Immature natural killer cell (primary cell): ENCODE data around the gene RTP3. TPM values are rescaled to one million over a fixed set of nuclear protein-coding genes. Genes with fewer than 3 reads are reported as not detected.
"Not testable (repeated sequence)": the region's sequence is repeated elsewhere in the genome, so short reads cannot be mapped to it uniquely, and the experiment has no call there.

Experiments
- DNase-seq, 3 donors: peaks; one replicate each; pipeline ENCODE4 v3.0.0; 2022; ENCODE audit warnings: mixed read lengths in 1 of 3
- H3K27ac Mint-ChIP-seq, 6 donors: one replicate each; pipeline ENCODE4 v1.8.0; 2020; ENCODE audit warnings: mixed read lengths in 6 of 6, mild to moderate bottlenecking in 5 of 6, inconsistent platforms in 4 of 6, moderate library complexity in 3 of 6
- H3K27me3 Mint-ChIP-seq, 3 donors: one replicate each; pipeline ENCODE4 v1.8.0; 2020 to 2021; ENCODE audit warnings: low read depth in 3 of 3, mild to moderate bottlenecking in 3 of 3, mixed read lengths in 3 of 3, moderate library complexity in 3 of 3, inconsistent platforms in 1 of 3
- H3K36me3 Mint-ChIP-seq, 3 donors: one replicate each; pipeline ENCODE4 v1.8.0; 2020; ENCODE audit warnings: mixed read lengths in 3 of 3, inconsistent platforms in 2 of 3, mild to moderate bottlenecking in 2 of 3
- H3K4me1 Mint-ChIP-seq, 2 donors: one replicate each; pipeline ENCODE4 v1.8.0; 2020; ENCODE audit warnings: inconsistent platforms in 2 of 2, mild to moderate bottlenecking in 2 of 2, mixed read lengths in 2 of 2, moderate library complexity in 1 of 2
- H3K4me3 Mint-ChIP-seq, 5 donors: one replicate each; pipeline ENCODE4 v1.8.0; 2020; ENCODE audit warnings: mild to moderate bottlenecking in 5 of 5, mixed read lengths in 5 of 5, inconsistent platforms in 3 of 5, moderate library complexity in 3 of 5
- H3K9me3 Mint-ChIP-seq, 6 donors: one replicate each; pipeline ENCODE4 v1.8.0; 2020; ENCODE audit warnings: mild to moderate bottlenecking in 6 of 6, mixed read lengths in 6 of 6, inconsistent platforms in 4 of 6, moderate library complexity in 3 of 6
- polyA plus RNA-seq, 3 donors: library from polyadenylated mRNA; unstranded; fragments of 300-500 nt; fragmentation: Illumina TruSeq; gene quantifications; one replicate each; pipeline ENCODE4 v1.2.3, GENCODE V29; 2021

Gene RTP3
- polyA plus RNA-seq, 3 donors from 2014 or later = not detected

- no peaks in the 10 kb centered on the region for H3K36me3 Mint-ChIP-seq
- no peak overlapping the region for H3K27ac Mint-ChIP-seq
- no peaks in the 10 kb centered on the region for H3K9me3 Mint-ChIP-seq
- peaks cover 1 to 11% (median 4%) of the 10 kb centered on the region in 3 donors for H3K27me3 Mint-ChIP-seq
- no peak overlapping the region for H3K4me3 Mint-ChIP-seq
- DNase-seq = no peak
- H3K4me1 Mint-ChIP-seq = peaks cover 0 to 2% of the 10 kb centered on the region in 2 donors
Observed at GRCh38 chr3:46505953-46506352, 8.2 kb downstream of the RTP3 start.

- Mint-ChIP-seq H3K36me3 (no peaks in the 10 kb centered on the region), H3K4me3 (no peak overlapping the region), H3K27me3 (peaks cover 1 to 11% (median 4%) of the 10 kb centered on the region in 3 donors)
Observed at GRCh38 chr3:46506526-46506925, 8.8 kb downstream of the RTP3 start.

DNA sequence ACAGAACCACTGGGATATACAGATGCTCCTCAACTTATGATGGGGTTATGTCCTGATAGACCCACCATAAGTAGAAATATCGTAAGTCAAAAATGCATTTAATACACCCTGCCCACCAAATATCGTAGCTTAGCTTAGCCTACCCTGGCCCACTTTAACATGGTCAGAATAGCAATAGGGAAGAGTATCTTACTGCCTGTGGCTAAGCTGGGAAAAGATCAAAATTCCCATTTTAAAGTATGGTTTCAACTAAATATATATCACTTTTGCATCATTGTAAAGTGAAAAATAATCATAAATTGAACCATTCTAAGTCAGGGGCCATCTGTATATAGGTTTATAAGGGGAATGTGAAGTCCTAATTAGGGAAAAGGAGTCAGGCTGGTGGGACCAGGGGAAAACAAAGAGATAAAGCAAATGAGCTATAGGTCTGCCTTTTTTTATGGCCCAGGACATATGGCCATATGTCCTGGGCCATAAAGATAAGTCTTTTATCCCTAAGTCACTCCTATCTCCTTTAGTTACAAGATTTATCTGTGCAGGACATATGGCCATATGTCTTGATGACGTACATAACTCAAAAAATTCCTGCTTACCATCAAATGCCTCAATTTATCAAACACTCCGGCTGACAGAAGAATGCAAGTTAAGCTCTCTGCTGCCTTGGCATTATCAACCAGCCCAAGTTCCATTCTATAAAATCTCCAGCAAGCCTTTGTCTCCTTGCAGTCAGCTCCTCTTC lies 11.2 kb downstream of the RTP3 start:
- no peak for DNase-seq
- Mint-ChIP-seq H3K36me3 (no peaks in the 10 kb centered on the region), H3K4me1 (peaks cover 0 to 2% of the 10 kb centered on the region in 2 donors), H3K27ac (no peak overlapping the region), H3K27me3 (peaks cover 1 to 8% (median 6%) of the 10 kb centered on the region in 3 donors), H3K9me3 (no peaks in the 10 kb centered on the region), H3K4me3 (no peak overlapping the region)

More at GRCh38 chr3:46506526-46506925, 8.8 kb downstream of the RTP3 start:
- no peak for DNase-seq
- no peak overlapping the region for H3K27ac Mint-ChIP-seq
- H3K9me3 Mint-ChIP-seq = no peaks in the 10 kb centered on the region
- peaks cover 0 to 2% of the 10 kb centered on the region in 2 donors for H3K4me1 Mint-ChIP-seq

GRCh38 chr3:46509661-46510187 lies 11.9 kb downstream of the RTP3 start:
- Mint-ChIP-seq H3K9me3 (no peaks in the 10 kb centered on the region), H3K4me3 (no peak overlapping the region)

DNA sequence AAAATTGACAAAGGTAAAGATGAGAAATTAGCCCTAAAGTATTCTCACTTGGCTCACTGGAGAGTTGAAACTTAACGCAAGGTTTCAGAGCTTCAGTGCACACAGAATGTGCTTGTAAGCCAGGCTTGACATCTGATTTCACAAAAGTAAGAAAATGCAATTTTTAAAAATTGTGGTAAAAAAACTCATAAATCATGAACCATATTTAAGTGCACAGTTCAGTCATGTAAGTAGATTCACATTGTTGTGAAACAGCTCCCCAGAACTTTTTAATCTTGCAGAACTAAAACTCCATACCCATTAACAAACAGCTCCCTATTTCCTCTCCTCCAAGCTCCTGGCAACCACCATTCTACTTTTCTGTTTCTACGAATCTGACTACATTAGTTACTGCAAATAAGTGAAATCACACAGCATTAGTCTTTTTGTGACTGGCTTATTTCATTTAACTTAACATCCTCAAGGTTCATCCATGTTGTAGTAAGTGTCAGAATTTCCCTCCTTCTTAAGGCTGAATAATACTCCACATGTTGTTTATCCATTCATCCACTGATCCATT lies 14.5 kb downstream of the RTP3 start:
- Mint-ChIP-seq H3K9me3 (no peaks in the 10 kb centered on the region), H3K36me3 (no peaks in the 10 kb centered on the region), H3K27me3 (peaks cover 0 to 11% (median 4%) of the 10 kb centered on the region in 3 donors), H3K27ac (peak overlapping the region in 1 of 6 donors; percentile 3), H3K4me1 (peaks cover 0 to 8% of the 10 kb centered on the region in 2 donors), H3K4me3 (no peak overlapping the region)
- no peak for DNase-seq

More at GRCh38 chr3:46509661-46510187, 11.9 kb downstream of the RTP3 start:
- Mint-ChIP-seq H3K27ac (peak overlapping the region in 1 of 6 donors; percentile 71), H3K27me3 (peaks cover 1 to 8% (median 6%) of the 10 kb centered on the region in 3 donors), H3K4me1 (peaks cover 0 to under 1% of the 10 kb centered on the region in 2 donors), H3K36me3 (no peaks in the 10 kb centered on the region)
- no peak for DNase-seq

DNA sequence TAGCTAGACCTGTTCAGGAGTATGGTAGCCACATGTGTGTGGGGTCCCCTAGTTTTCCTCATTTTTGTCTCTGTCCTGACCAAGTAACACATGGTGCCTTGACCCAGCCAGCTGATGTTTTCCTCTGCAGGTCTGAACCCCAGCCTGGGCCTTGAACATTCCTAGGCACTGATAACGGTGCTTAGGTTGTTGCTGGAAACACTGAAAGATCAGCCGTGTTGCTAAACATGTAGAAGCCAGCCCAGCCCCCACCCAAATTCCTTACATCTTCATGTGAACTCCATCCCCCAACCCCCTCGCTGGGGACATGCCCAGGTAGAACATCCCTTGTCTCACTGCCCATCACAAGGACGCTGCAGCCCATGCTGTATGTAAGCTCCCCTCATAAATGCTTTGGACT lies 18.7 kb downstream of the RTP3 start:
- Mint-ChIP-seq H3K9me3 (no peaks in the 10 kb centered on the region), H3K27me3 (peaks cover 0 to 9% (median 0%) of the 10 kb centered on the region in 3 donors), H3K4me1 (peaks cover 0 to 8% of the 10 kb centered on the region in 2 donors), H3K27ac (no peak overlapping the region), H3K36me3 (no peaks in the 10 kb centered on the region), H3K4me3 (no peak overlapping the region)
- DNase-seq = no peak

DNA sequence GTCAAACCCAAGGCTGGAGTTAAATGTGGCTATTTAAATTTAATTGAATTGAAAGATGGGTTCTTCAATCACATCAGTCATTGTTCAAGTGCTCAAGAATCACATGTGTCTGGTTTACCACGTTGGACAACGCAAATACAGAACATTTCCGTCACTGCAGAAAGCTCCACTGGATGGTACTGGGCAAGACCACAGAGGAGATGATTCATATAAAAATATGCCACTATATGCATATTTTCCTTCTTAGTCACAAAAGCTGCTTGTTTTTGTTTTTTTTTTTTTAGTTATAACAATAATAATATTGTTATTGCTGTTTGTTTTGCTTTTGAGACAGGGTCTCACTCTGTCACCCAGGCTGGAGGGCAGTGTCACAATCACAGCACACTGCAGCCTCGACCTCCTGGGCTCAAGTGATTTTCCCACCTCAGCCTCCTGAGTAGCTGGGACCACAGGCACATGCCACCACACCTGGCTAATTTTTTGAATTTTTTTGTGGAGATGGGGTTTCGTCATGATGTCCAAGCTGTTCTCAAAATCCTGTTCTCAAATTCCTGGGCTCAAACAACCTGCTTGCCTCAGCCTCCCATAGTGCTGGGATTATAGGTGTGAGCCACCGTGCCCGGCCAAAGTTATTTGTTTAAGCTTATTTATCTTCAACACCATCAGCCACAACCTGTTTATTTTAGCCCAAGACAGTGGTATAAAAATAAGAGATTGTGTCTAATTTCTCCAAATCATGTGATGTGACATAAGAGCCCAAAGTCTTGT lies 19.4 kb downstream of the RTP3 start:
- Mint-ChIP-seq H3K4me3 (no peak overlapping the region), H3K4me1 (peaks cover 0 to 8% of the 10 kb centered on the region in 2 donors), H3K9me3 (no peaks in the 10 kb centered on the region), H3K36me3 (no peaks in the 10 kb centered on the region), H3K27ac (no peak overlapping the region), H3K27me3 (peaks cover 0 to 9% (median 0%) of the 10 kb centered on the region in 3 donors)
- DNase-seq = peak in 1 of 3 donors; percentile 8

DNA sequence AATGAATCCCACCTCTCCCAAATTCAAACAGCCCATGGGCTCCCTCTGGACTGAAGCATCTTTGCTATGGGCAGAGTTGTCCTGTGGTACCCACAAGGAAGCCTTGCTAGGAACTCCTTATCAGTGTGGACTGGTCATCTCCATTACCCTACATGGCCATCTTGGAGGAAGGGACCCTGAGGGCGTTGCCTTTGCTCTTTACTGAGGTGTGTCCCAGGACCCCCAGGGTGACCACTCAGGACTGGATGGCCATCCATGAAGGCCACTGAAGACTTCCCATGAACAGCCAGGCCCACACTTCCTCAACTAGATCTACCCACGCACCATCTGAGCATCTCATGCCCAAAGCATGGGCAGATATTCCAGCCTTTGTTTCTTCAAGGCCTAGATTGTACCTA lies 20.0 kb downstream of the RTP3 start:
- Mint-ChIP-seq H3K36me3 (no peaks in the 10 kb centered on the region), H3K9me3 (no peaks in the 10 kb centered on the region), H3K27me3 (peaks cover 0 to 6% (median 0%) of the 10 kb centered on the region in 3 donors), H3K4me1 (peaks cover 0 to 8% of the 10 kb centered on the region in 2 donors), H3K4me3 (no peak overlapping the region), H3K27ac (no peak overlapping the region)
- DNase-seq = no peak

- DNase-seq = no peak
- no peak overlapping the region for H3K4me3 Mint-ChIP-seq
- no peaks in the 10 kb centered on the region for H3K9me3 Mint-ChIP-seq
- H3K27ac Mint-ChIP-seq = no peak overlapping the region
- peaks cover 0 to 8% (median 0%) of the 10 kb centered on the region in 3 donors for H3K27me3 Mint-ChIP-seq
- no peaks in the 10 kb centered on the region for H3K36me3 Mint-ChIP-seq
- H3K4me1 Mint-ChIP-seq = peaks cover 0 to 8% of the 10 kb centered on the region in 2 donors
Observed at GRCh38 chr3:46519952-46520351, 22.2 kb downstream of the RTP3 start.

DNA sequence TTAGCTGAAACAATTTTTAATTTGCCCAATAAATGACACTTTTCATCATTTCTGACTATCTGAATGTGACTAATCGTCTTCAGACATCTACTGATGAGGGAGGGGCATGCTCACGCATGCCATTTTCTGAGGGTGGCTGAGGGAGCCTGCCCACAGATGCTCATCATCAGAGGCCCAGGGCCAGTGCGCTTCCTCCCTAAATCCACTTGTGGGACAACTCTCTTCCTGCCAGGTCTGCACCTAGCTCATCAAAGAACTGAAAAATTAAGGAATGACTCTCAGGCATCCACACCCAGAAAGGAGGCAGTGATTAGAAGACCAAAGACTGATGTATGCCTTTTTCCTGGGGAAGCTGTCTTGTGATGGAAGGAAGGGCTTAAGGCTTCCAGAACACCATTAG lies 22.8 kb downstream of the RTP3 start:
- no peaks in the 10 kb centered on the region for H3K36me3 Mint-ChIP-seq
- peaks cover 0 to 8% of the 10 kb centered on the region in 2 donors for H3K4me1 Mint-ChIP-seq
- no peak for DNase-seq
- H3K27ac Mint-ChIP-seq = peak overlapping the region in 1 of 6 donors; percentile 3
- peaks cover 0 to 8% (median 0%) of the 10 kb centered on the region in 3 donors for H3K27me3 Mint-ChIP-seq
- no peaks in the 10 kb centered on the region for H3K9me3 Mint-ChIP-seq
- H3K4me3 Mint-ChIP-seq = no peak overlapping the region

DNA sequence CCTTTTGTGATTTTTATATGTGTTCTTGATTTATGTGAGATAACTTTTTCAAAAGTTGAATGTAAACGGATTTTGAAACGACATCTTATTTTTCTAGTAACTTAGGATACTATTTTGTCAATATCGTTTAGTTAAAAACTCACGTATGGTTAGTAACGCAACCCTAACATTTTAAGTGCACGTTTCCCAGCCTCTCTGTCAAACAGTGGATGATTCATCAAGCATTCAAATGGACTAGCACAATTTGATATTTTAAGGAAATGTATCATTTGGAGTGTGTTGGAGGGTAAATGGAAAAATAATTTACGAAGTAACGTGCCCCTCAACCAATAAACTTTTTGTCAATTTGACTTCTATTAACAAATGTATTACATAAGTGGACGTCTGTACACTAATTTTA lies 23.3 kb downstream of the RTP3 start:
- Mint-ChIP-seq H3K4me1 (peaks cover 0 to 8% of the 10 kb centered on the region in 2 donors), H3K27me3 (peaks cover 0 to 8% (median 0%) of the 10 kb centered on the region in 3 donors), H3K36me3 (no peaks in the 10 kb centered on the region), H3K9me3 (no peaks in the 10 kb centered on the region), H3K27ac (peak overlapping the region in 1 of 6 donors; percentile 3), H3K4me3 (no peak overlapping the region)
- no peak for DNase-seq

GRCh38 chr3:46522201-46522600 lies 24.4 kb downstream of the RTP3 start:
- not testable (repeated sequence) for H3K36me3 Mint-ChIP-seq

GRCh38 chr3:46523556-46523955 lies 25.8 kb downstream of the RTP3 start:
- peak overlapping the region in 1 of 6 donors; percentile 43 for H3K27ac Mint-ChIP-seq
- peaks cover 0 to 4% (median 0%) of the 10 kb centered on the region in 3 donors for H3K27me3 Mint-ChIP-seq
- no peaks in the 10 kb centered on the region for H3K4me1 Mint-ChIP-seq
- no peaks in the 10 kb centered on the region for H3K9me3 Mint-ChIP-seq
- no peak overlapping the region for H3K4me3 Mint-ChIP-seq
- H3K36me3 Mint-ChIP-seq = no peaks in the 10 kb centered on the region
- DNase-seq = no peak

More at GRCh38 chr3:46522201-46522600, 24.4 kb downstream of the RTP3 start:
- not testable (repeated sequence) for H3K27ac Mint-ChIP-seq, H3K27me3 Mint-ChIP-seq, H3K9me3 Mint-ChIP-seq, H3K4me1 Mint-ChIP-seq, DNase-seq, H3K4me3 Mint-ChIP-seq

GRCh38 chr3:46524008-46524407 lies 26.2 kb downstream of the RTP3 start:
- Mint-ChIP-seq H3K36me3 (no peaks in the 10 kb centered on the region), H3K4me3 (no peak overlapping the region)

More at GRCh38 chr3:46524008-46524407, 26.2 kb downstream of the RTP3 start:
- H3K27ac Mint-ChIP-seq = no peak overlapping the region
- no peaks in the 10 kb centered on the region for H3K4me1 Mint-ChIP-seq
- no peaks in the 10 kb centered on the region for H3K9me3 Mint-ChIP-seq
- peaks cover 0 to 4% (median 0%) of the 10 kb centered on the region in 3 donors for H3K27me3 Mint-ChIP-seq
- DNase-seq = no peak
